ENCODE results near the gene TARBP1. TPM values are rescaled to one million over a fixed set of nuclear protein-coding genes. Genes with fewer than 3 reads are reported as not detected.

The TARBP1 gene
- total RNA-seq, 4 donors from 2014 or later, result 17.2 to 25.8 (median 18.8) TPM

GRCh38 chr1:234440348-234440747 is 38.6 kb downstream of the TARBP1 start:
- no peak for TF ChIP-seq CTCF (IDR thresholded peaks at IDR 0.05; ENCODE audit: low read depth)

GRCh38 chr1:234438579-234438978 is 40.4 kb downstream of the TARBP1 start:
- no peak for TF ChIP-seq CTCF (IDR thresholded peaks at IDR 0.05; ENCODE audit: low read depth)

GRCh38 chr1:234437423-234438171 is 41.4 kb downstream of the TARBP1 start:
- TF ChIP-seq CTCF (IDR thresholded peaks at IDR 0.05; ENCODE audit: low read depth), result no peak

GRCh38 chr1:234435620-234436019 is 43.4 kb downstream of the TARBP1 start:
- TF ChIP-seq CTCF (IDR thresholded peaks at IDR 0.05; ENCODE audit: low read depth), result no peak

- TF ChIP-seq CTCF (IDR thresholded peaks at IDR 0.05; ENCODE audit: low read depth), result no peak
Observed at GRCh38 chr1:234434706-234435105, 44.3 kb downstream of the TARBP1 start.

GRCh38 chr1:234433563-234434285 is 45.3 kb downstream of the TARBP1 start:
- no peak for TF ChIP-seq CTCF (IDR thresholded peaks at IDR 0.05; ENCODE audit: low read depth)

- no peak for TF ChIP-seq CTCF (IDR thresholded peaks at IDR 0.05; ENCODE audit: low read depth)
Observed at GRCh38 chr1:234431255-234431654, 47.7 kb downstream of the TARBP1 start.
